Thyroid gland (tissue), 4 donors: ENCODE results near the gene RPAP2.

ENCODE experiments used
- CTCF ChIP-seq, 6 experiments: fragments of 200-600 bp in 3 of 6; fragments of 450-650 bp in 3 of 6; sonication (generic) in 3 of 6; IDR thresholded peaks; one replicate each; pipeline ENCODE4 v1.5.1; 2016 to 2019; ENCODE audit warnings: antibody characterized with exemption in 6 of 6, mild to moderate bottlenecking in 2 of 6, inconsistent platforms in 1 of 6, moderate library complexity in 1 of 6
- POLR2A ChIP-seq, 2 donors: fragments of 450-650 bp; IDR thresholded peaks; one replicate each; pipeline ENCODE4 v1.6.1; 2017; ENCODE audit warnings: antibody characterized with exemption in 2 of 2, mild to moderate bottlenecking in 2 of 2, moderate library complexity in 1 of 2

- TF ChIP-seq CTCF (IDR thresholded peaks at IDR 0.05) = no peak
- TF ChIP-seq POLR2A (IDR thresholded peaks at IDR 0.05) = no peak
Measured at GRCh38 chr1:92365378-92366039, 66.7 kb downstream of the RPAP2 start.
